Neural progenitor cell (in vitro differentiated cells): ENCODE measurements around the gene RIGI. TPM values are rescaled to one million over a fixed set of nuclear protein-coding genes. Genes with fewer than 3 reads are reported as not detected.

Source experiments
- DNase-seq: peaks from one replicate; pipeline ENCODE4 v3.0.0-alpha.2; 2016; ENCODE audit warnings: low spot score
- H2AFZ ChIP-seq: fragments of 200-600 bp; sonication (generic); replicated peaks from 2 replicates; pipeline ENCODE4 v1.6.1; 2016; ENCODE audit warnings: antibody characterized with exemption
- H3F3A ChIP-seq: fragments of 200-600 bp; sonication (generic); 2 replicates; pipeline ENCODE4 v1.6.1; 2016; ENCODE audit warnings: antibody characterized with exemption, low read depth
- H3K27ac ChIP-seq: fragments of 200-600 bp; sonication (generic); 2 replicates; pipeline ENCODE4 v1.5.1; 2016; ENCODE audit warnings: mild to moderate bottlenecking
- H3K27me3 ChIP-seq: fragments of 200-600 bp; sonication (generic); 2 replicates; pipeline ENCODE4 v1.6.1; 2016; ENCODE audit warnings: mild to moderate bottlenecking, moderate library complexity
- H3K36me3 ChIP-seq: fragments of 200-600 bp; sonication (generic); 2 replicates; pipeline ENCODE4 v1.5.1; 2016
- H3K4me1 ChIP-seq: fragments of 200-600 bp; sonication (generic); 2 replicates; pipeline ENCODE4 v1.6.1; 2016; ENCODE audit warnings: mixed run types
- H3K4me2 ChIP-seq: fragments of 200-600 bp; sonication (generic); 2 replicates; pipeline ENCODE4 v1.6.1; 2016
- H3K4me3 ChIP-seq: fragments of 200-600 bp; sonication (generic); 2 replicates; pipeline ENCODE4 v1.5.1; 2016
- H3K79me2 ChIP-seq: fragments of 200-600 bp; sonication (generic); 2 replicates; pipeline ENCODE4 v1.6.1; 2016; ENCODE audit warnings: low read depth
- H3K9ac ChIP-seq: fragments of 200-600 bp; sonication (generic); 2 replicates; pipeline ENCODE4 v1.6.1; 2016
- H3K9me3 ChIP-seq: fragments of 200-600 bp; sonication (generic); 2 replicates; pipeline ENCODE4 v1.5.1; 2016; ENCODE audit warnings: low read depth
- H4K20me1 ChIP-seq: fragments of 200-600 bp; sonication (generic); 2 replicates; pipeline ENCODE4 v1.6.1; 2016; ENCODE audit warnings: low read depth
- H3K27ac Mint-ChIP-seq: 3 replicates; pipeline ENCODE4 v1.8.0; 2021; ENCODE audit warnings: mixed read lengths
- H3K27me3 Mint-ChIP-seq: 2 replicates; pipeline ENCODE4 v1.8.0; 2022; ENCODE audit warnings: low read depth, mild to moderate bottlenecking, inconsistent platforms, moderate library complexity, mixed read lengths; ENCODE audit not compliant: insufficient read depth
- H3K36me3 Mint-ChIP-seq: 3 replicates; pipeline ENCODE4 v1.8.0; 2021; ENCODE audit warnings: mixed read lengths
- H3K4me1 Mint-ChIP-seq: 3 replicates; pipeline ENCODE4 v1.8.0; 2021; ENCODE audit warnings: mixed read lengths
- H3K4me3 Mint-ChIP-seq: 3 replicates; pipeline ENCODE4 v1.8.0; 2021; ENCODE audit warnings: mild to moderate bottlenecking, moderate library complexity, mixed read lengths
- H3K9me3 Mint-ChIP-seq: 3 replicates; pipeline ENCODE4 v1.8.0; 2020; ENCODE audit warnings: mixed read lengths
- CTCF ChIP-seq: fragments of 200-600 bp; sonication (generic); IDR thresholded peaks from 2 replicates; pipeline ENCODE4 v1.5.1; 2017; ENCODE audit warnings: antibody characterized with exemption, mild to moderate bottlenecking
- EZH2 ChIP-seq: fragments of 200-600 bp; sonication (generic); IDR thresholded peaks from 2 replicates; pipeline ENCODE4 v1.6.1; 2017; ENCODE audit warnings: antibody characterized with exemption, mild to moderate bottlenecking, moderate library complexity
- EZH2phosphoT487 ChIP-seq: fragments of 200-600 bp; sonication (generic); IDR thresholded peaks from 2 replicates; pipeline ENCODE4 v1.6.1; 2017; ENCODE audit warnings: antibody characterized with exemption
- total RNA-seq: library from RNA; depleted of rRNA; stranded (reverse); fragments of >200 nt; gene quantifications from 2 replicates; pipeline ENCODE4 v1.2.3, GENCODE V29; 2015; ENCODE audit warnings: low replicate concordance

The RIGI gene
- total RNA-seq, 1 donor from 2014 or later: 9.9 TPM

GRCh38 chr9:32501868-32502267, 24.1 kb downstream of the RIGI start:
- Mint-ChIP-seq H3K27ac (no peak overlapping the region), H3K4me3 (no peak overlapping the region), H3K36me3 (peaks cover 4% of the 10 kb centered on the region), H3K4me1 (peaks cover 8% of the 10 kb centered on the region), H3K9me3 (no peaks in the 10 kb centered on the region), H3K27me3 (peaks cover 2% of the 10 kb centered on the region)
- Histone ChIP-seq H3K27ac (no peak overlapping the region), H3K4me3 (no peak overlapping the region), H3K36me3 (no peaks in the 10 kb centered on the region), H3K79me2 (no peaks in the 10 kb centered on the region), H3K4me2 (no peak overlapping the region), H3K9ac (no peak overlapping the region), H4K20me1 (no peaks in the 10 kb centered on the region), H2AFZ (no peak overlapping the region), H3F3A (peaks cover 4% of the 10 kb centered on the region), H3K27me3 (no peaks in the 10 kb centered on the region), H3K4me1 (no peaks in the 10 kb centered on the region), H3K9me3 (no peaks in the 10 kb centered on the region)
- DNase-seq: no peak
- TF ChIP-seq CTCF (no peak), EZH2 (no peak), EZH2phosphoT487 (no peak)

- H3K9me3 Mint-ChIP-seq: no peaks in the 10 kb centered on the region
- Histone ChIP-seq H3K4me1 (no peaks in the 10 kb centered on the region), H4K20me1 (no peaks in the 10 kb centered on the region), H3K4me3 (no peak overlapping the region), H3K27me3 (no peaks in the 10 kb centered on the region), H3K27ac (no peak overlapping the region), H3K9me3 (no peaks in the 10 kb centered on the region), H3K9ac (no peak overlapping the region), H3K4me2 (no peak overlapping the region), H3K36me3 (no peaks in the 10 kb centered on the region), H3F3A (peaks cover 4% of the 10 kb centered on the region), H2AFZ (no peak overlapping the region), H3K79me2 (no peaks in the 10 kb centered on the region)
- H3K4me1 Mint-ChIP-seq: peaks cover 8% of the 10 kb centered on the region
- H3K36me3 Mint-ChIP-seq: peaks cover 4% of the 10 kb centered on the region
- peaks cover 2% of the 10 kb centered on the region for H3K27me3 Mint-ChIP-seq
- no peak overlapping the region for H3K4me3 Mint-ChIP-seq
- TF ChIP-seq CTCF (no peak), EZH2phosphoT487 (no peak), EZH2 (no peak)
- DNase-seq: no peak
- no peak overlapping the region for H3K27ac Mint-ChIP-seq
Observed at GRCh38 chr9:32500768-32501167, 25.2 kb downstream of the RIGI start.

GRCh38 chr9:32497921-32498320, 28.1 kb downstream of the RIGI start:
- Histone ChIP-seq H2AFZ (no peak overlapping the region), H3K4me2 (no peak overlapping the region), H3K27me3 (no peaks in the 10 kb centered on the region), H4K20me1 (no peaks in the 10 kb centered on the region), H3K36me3 (no peaks in the 10 kb centered on the region), H3K9me3 (no peaks in the 10 kb centered on the region), H3K9ac (no peak overlapping the region), H3K79me2 (no peaks in the 10 kb centered on the region), H3K4me3 (no peak overlapping the region), H3K4me1 (no peaks in the 10 kb centered on the region), H3F3A (no peaks in the 10 kb centered on the region), H3K27ac (no peak overlapping the region)
- no peak for DNase-seq
- Mint-ChIP-seq H3K36me3 (peaks cover 4% of the 10 kb centered on the region), H3K9me3 (no peaks in the 10 kb centered on the region), H3K4me1 (peaks cover 2% of the 10 kb centered on the region), H3K27ac (no peak overlapping the region), H3K4me3 (no peak overlapping the region), H3K27me3 (peaks cover 3% of the 10 kb centered on the region)
- TF ChIP-seq EZH2 (no peak), EZH2phosphoT487 (no peak), CTCF (no peak)

- Mint-ChIP-seq H3K4me3 (no peak overlapping the region), H3K4me1 (peaks cover 4% of the 10 kb centered on the region), H3K36me3 (peaks cover 14% of the 10 kb centered on the region), H3K27me3 (peaks cover 2% of the 10 kb centered on the region), H3K9me3 (no peaks in the 10 kb centered on the region), H3K27ac (no peak overlapping the region)
- Histone ChIP-seq H3K4me2 (no peak overlapping the region), H3F3A (no peaks in the 10 kb centered on the region), H3K4me3 (no peak overlapping the region), H3K79me2 (no peaks in the 10 kb centered on the region), H2AFZ (no peak overlapping the region), H3K36me3 (no peaks in the 10 kb centered on the region), H3K4me1 (no peaks in the 10 kb centered on the region), H3K9ac (no peak overlapping the region), H3K9me3 (no peaks in the 10 kb centered on the region), H3K27ac (no peak overlapping the region), H4K20me1 (no peaks in the 10 kb centered on the region), H3K27me3 (no peaks in the 10 kb centered on the region)
- DNase-seq: peak; percentile 40
- TF ChIP-seq EZH2: no peak
- TF ChIP-seq EZH2phosphoT487: no peak
- TF ChIP-seq CTCF: no peak
Observed at GRCh38 chr9:32490601-32491000, 35.4 kb downstream of the RIGI start.
